Testis (tissue), 2 donors: ENCODE results near the gene MEDAG.

ENCODE experiments used
- POLR2A ChIP-seq: fragments of 450-650 bp; IDR thresholded peaks from one replicate; pipeline ENCODE4 v1.6.1; 2017; ENCODE audit warnings: antibody characterized with exemption, mild to moderate bottlenecking, moderate library complexity
- TF ChIP-seq, protein P1 (sequence below), 3 experiments: fragments of 450-650 bp in 2 of 3; fragments of 200-600 bp in 1 of 3; sonication (generic) in 1 of 3; IDR thresholded peaks; one replicate each; pipeline ENCODE4 v1.5.1; 2016 to 2019; ENCODE audit warnings: antibody characterized with exemption in 3 of 3, mild to moderate bottlenecking in 2 of 3, moderate library complexity in 1 of 3

DNA sequence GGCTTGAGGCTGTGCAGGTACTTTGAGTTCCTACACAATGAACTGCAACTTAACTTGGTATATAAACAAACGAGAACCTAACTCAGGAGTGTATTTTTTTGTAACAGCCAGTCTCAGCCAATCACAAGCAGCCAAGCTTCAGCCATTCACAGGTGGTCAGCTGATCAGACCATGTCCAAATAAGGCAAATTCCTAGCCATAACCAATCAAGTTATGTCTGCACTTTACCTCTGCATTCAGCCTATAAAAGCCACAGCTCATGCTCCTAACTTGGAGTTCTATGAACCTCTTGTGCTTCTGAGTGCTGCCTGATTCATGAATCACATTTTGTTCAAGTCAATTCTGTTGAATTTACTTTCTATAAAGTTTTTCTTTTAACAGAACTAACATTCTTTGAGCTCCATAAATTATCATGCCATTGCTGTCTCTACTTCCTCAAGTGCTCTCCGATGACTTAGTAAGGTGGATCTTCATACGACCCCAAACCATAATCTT, 16.8 kb upstream of the MEDAG start:
- TF ChIP-seq, protein P1, sequence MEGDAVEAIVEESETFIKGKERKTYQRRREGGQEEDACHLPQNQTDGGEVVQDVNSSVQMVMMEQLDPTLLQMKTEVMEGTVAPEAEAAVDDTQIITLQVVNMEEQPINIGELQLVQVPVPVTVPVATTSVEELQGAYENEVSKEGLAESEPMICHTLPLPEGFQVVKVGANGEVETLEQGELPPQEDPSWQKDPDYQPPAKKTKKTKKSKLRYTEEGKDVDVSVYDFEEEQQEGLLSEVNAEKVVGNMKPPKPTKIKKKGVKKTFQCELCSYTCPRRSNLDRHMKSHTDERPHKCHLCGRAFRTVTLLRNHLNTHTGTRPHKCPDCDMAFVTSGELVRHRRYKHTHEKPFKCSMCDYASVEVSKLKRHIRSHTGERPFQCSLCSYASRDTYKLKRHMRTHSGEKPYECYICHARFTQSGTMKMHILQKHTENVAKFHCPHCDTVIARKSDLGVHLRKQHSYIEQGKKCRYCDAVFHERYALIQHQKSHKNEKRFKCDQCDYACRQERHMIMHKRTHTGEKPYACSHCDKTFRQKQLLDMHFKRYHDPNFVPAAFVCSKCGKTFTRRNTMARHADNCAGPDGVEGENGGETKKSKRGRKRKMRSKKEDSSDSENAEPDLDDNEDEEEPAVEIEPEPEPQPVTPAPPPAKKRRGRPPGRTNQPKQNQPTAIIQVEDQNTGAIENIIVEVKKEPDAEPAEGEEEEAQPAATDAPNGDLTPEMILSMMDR (IDR thresholded peaks at IDR 0.05) = no peak
- TF ChIP-seq POLR2A = no peak
